Gastrocnemius medialis (tissue), 4 donors: ENCODE results near the gene PAK4. TPM values are rescaled to one million over a fixed set of nuclear protein-coding genes. Genes with fewer than 3 reads are reported as not detected.

Source experiments
- ATAC-seq, 2 donors: fragments of 150-250 bp; one replicate each; pipeline ENCODE4 v1.9.1; 2016
- DNase-seq, 2 donors: peaks; one replicate each; pipeline ENCODE4 v3.0.0-alpha.2; 2019
- H3K27ac ChIP-seq, 4 donors: fragments of 200-600 bp; sonication (generic); 1 replicate in 1 of 4; 2 replicates in 3 of 4; pipeline ENCODE4 v1.5.1; 2016 to 2018; ENCODE audit warnings: mild to moderate bottlenecking in 2 of 4, moderate library complexity in 1 of 4
- H3K27me3 ChIP-seq, 3 donors: fragments of 200-600 bp; sonication (generic) in 2 of 3; 1 replicate in 1 of 3; 2 replicates in 2 of 3; pipeline versions ENCODE4 v1.5.1 to v1.6.0; 2016 to 2019; ENCODE audit warnings: mild to moderate bottlenecking in 1 of 3, moderate library complexity in 1 of 3
- H3K36me3 ChIP-seq, 2 donors: fragments of 200-600 bp; sonication (generic) in 1 of 2; one replicate each; pipeline ENCODE4 v1.5.1; 2017 to 2018
- H3K4me1 ChIP-seq, 2 donors: fragments of 200-600 bp; sonication (generic) in 1 of 2; one replicate each; pipeline ENCODE4 v1.5.1; 2016 to 2017; ENCODE audit warnings: mild to moderate bottlenecking in 2 of 2
- H3K4me3 ChIP-seq, 4 donors: fragments of 200-600 bp; sonication (generic) in 3 of 4; 1 replicate in 1 of 4; 2 replicates in 3 of 4; pipeline ENCODE4 v1.5.1; 2016 to 2019; ENCODE audit warnings: mild to moderate bottlenecking in 2 of 4
- H3K9me3 ChIP-seq, 3 donors: fragments of 200-600 bp; sonication (generic) in 2 of 3; 1 replicate in 1 of 3; 2 replicates in 2 of 3; pipeline ENCODE4 v1.5.1; 2016 to 2019
- CTCF ChIP-seq, 5 experiments: fragments of 450-650 bp in 3 of 5; fragments of 200-600 bp in 2 of 5; sonication (generic) in 2 of 5; IDR thresholded peaks in 4 of 5; conservative IDR thresholded peaks in 1 of 5; 1 replicate in 4 of 5; 2 replicates in 1 of 5; pipeline ENCODE4 v1.5.1; 2016 to 2019; ENCODE audit warnings: antibody characterized with exemption in 5 of 5, mild to moderate bottlenecking in 3 of 5, moderate library complexity in 3 of 5
- POLR2A ChIP-seq, 2 donors: fragments of 450-650 bp; IDR thresholded peaks; one replicate each; pipeline ENCODE4 v1.6.1; 2017; ENCODE audit warnings: antibody characterized with exemption in 2 of 2, mild to moderate bottlenecking in 2 of 2, moderate library complexity in 2 of 2
- in situ Hi-C, 4 donors: fragments of 200-750 bp; cut with MboI; loops; one replicate each; pipeline versions ENCODE4 v1.15.0 to v1.8.0; 2017; ENCODE audit warnings: low sequenced_read_pairs in 4 of 4
- intact Hi-C: fragments of 100-400 bp; cut with DNase I; formaldehyde crosslinking; loops from one replicate; pipeline ENCODE4 v1.15.1; 2023; ENCODE audit warnings: low total_unique reads
- total RNA-seq, 4 donors: library from RNA; depleted of rRNA; stranded (reverse); fragments of >200 nt; gene quantifications; one replicate each; pipeline versions ENCODE4 v1.1.0 to v1.2.3, GENCODE V29; 2016

PAK4 gene
- total RNA-seq, 4 donors from 2014 or later, result 4.7 to 11.7 (median 8.3) TPM

DNA sequence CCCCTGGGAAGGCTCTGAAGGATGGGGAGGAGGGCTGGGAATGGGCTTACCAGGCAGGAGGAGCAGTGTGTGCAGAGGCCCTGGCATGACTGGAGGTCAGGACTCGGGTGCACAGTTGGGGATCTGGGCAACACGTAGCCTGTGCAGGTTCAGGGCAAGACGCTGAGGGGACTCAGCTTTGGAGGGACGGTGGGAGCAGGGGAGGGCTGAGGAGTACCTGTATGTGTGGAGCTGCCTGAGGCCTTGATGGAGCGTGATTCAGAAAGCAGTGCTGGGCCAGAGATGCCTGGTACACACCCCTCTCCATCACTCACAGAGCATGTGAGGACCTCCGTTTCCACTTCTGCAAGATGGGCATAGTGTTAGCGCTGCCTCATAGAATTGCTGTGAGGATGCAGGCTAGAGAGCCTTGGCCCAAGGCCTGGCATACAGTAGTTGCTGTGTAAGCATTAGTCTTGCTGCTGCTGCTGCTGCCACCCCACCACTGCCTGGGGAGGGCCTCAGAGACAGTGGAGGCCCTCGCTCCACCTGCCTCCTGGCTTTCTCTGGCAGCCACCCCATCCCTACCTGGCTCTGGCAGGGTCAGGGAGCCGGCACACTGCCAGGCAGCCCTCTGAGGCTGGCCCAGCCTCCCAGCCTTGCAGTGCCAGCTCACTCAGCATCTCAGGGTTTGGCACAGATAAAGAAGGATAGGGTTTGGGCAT lies 2.4 kb downstream of the PAK4 start:
- TF ChIP-seq CTCF (IDR thresholded peaks at IDR 0.05 in 4 of 5, conservative IDR thresholded peaks at IDR 0.05 in 1 of 5) (no peak), POLR2A (IDR thresholded peaks at IDR 0.05) (no peak)
- H3K4me1 ChIP-seq, result peaks cover 21 to 41% of the 10 kb centered on the region in 2 donors
- intact Hi-C loops (loop anchor here (5.0 kb wide), 1 partner anchor 404 kb away; the partner anchor contains the start of gene EID2B), in situ Hi-C loops (no loop called here)
- no peak overlapping the region for H3K4me3 ChIP-seq
- no peaks in the 10 kb centered on the region for H3K9me3 ChIP-seq
- no peaks in the 10 kb centered on the region for H3K27me3 ChIP-seq
- ATAC-seq, result no peak
- DNase-seq, result no peak
- H3K27ac ChIP-seq, result no peak overlapping the region
- H3K36me3 ChIP-seq, result no peaks in the 10 kb centered on the region

DNA sequence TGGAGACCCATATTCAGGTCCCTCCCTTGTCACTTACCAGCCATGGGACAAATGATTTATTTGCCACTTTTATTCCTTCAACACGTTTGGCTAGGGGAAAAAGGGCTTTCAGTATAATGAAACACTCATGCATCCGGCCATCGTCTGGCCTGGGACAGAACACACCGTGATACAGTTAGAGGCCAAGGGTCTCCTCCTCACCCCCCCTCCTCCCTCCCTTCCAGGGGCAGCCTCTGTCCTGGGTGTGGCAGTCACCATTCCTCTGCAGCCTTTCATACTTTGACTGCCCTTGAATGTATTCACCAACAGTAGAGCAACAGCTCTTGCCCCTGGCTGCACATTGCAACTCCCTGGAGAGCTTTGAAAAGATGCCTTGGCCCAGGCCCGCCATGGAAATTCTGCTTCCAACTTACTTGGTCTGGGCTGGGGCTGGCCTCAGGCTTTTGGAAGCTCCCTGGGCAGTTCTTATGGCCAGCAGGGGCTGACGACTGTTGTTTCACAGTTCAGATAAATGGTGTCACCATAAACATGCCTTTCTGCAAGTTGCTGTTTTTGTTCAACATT lies 3.0 kb downstream of the PAK4 start:
- H3K4me1 ChIP-seq, result peaks cover 21 to 41% of the 10 kb centered on the region in 2 donors
- intact Hi-C loops, result loop anchor here (5.0 kb wide), 1 partner anchor 404 kb away; the partner anchor contains the start of gene EID2B
- no peaks in the 10 kb centered on the region for H3K9me3 ChIP-seq
- in situ Hi-C loops, result no loop called here
- H3K27ac ChIP-seq, result no peak overlapping the region
- no peaks in the 10 kb centered on the region for H3K36me3 ChIP-seq
- ATAC-seq (no peak), DNase-seq (no peak)
- no peak overlapping the region for H3K4me3 ChIP-seq
- TF ChIP-seq CTCF (IDR thresholded peaks at IDR 0.05 in 4 of 5, conservative IDR thresholded peaks at IDR 0.05 in 1 of 5) (no peak), POLR2A (IDR thresholded peaks at IDR 0.05) (no peak)
- H3K27me3 ChIP-seq, result no peaks in the 10 kb centered on the region

GRCh38 chr19:39129116-39129515 lies 3.5 kb downstream of the PAK4 start:
- no peaks in the 10 kb centered on the region for H3K27me3 ChIP-seq
- no peak overlapping the region for H3K4me3 ChIP-seq
- in situ Hi-C loops (no loop called here), intact Hi-C loops (loop anchor here (5.0 kb wide), 1 partner anchor 403 kb away; the partner anchor contains the start of gene EID2B)
- H3K27ac ChIP-seq, result no peak overlapping the region
- DNase-seq, result no peak
- TF ChIP-seq POLR2A (IDR thresholded peaks at IDR 0.05), result no peak
- no peak for TF ChIP-seq CTCF (IDR thresholded peaks at IDR 0.05 in 4 of 5, conservative IDR thresholded peaks at IDR 0.05 in 1 of 5)
- no peak for ATAC-seq
- no peaks in the 10 kb centered on the region for H3K36me3 ChIP-seq
- peaks cover 21 to 41% of the 10 kb centered on the region in 2 donors for H3K4me1 ChIP-seq
- no peaks in the 10 kb centered on the region for H3K9me3 ChIP-seq

GRCh38 chr19:39130337-39131254 lies 5.0 kb downstream of the PAK4 start:
- no peak for TF ChIP-seq POLR2A (IDR thresholded peaks at IDR 0.05)
- no peak for TF ChIP-seq CTCF (IDR thresholded peaks at IDR 0.05 in 4 of 5, conservative IDR thresholded peaks at IDR 0.05 in 1 of 5)
- H3K27ac ChIP-seq, result peak overlapping the region in 2 of 4 donors; percentile 13 to 17
- H3K27me3 ChIP-seq, result no peaks in the 10 kb centered on the region
- no peaks in the 10 kb centered on the region for H3K36me3 ChIP-seq
- no peaks in the 10 kb centered on the region for H3K9me3 ChIP-seq
- peaks cover 15 to 31% of the 10 kb centered on the region in 2 donors for H3K4me1 ChIP-seq
- in situ Hi-C loops, result no loop called here
- no peak for DNase-seq
- ATAC-seq, result no peak
- H3K4me3 ChIP-seq, result no peak overlapping the region
- intact Hi-C loops, result no loop called here
